Fibroblast of pulmonary artery (primary cell): ENCODE results near the gene AKAP6.
A peak's percentile ranks its signal among the peaks of the same experiment; 100 is the strongest.

Source experiments
- DNase-seq: peaks from one replicate; pipeline ENCODE4 v3.0.0-alpha.2; 2010; ENCODE audit warnings: low read depth
- H3K4me3 ChIP-seq: replicated peaks from 2 replicates; pipeline ENCODE4 v1.5.1; 2011; ENCODE audit warnings: low read depth, mild to moderate bottlenecking, control low read depth, low read length, moderate library complexity
- CTCF ChIP-seq: IDR thresholded peaks from 2 replicates; pipeline ENCODE4 v1.5.1; 2011; ENCODE audit warnings: mild to moderate bottlenecking, control low read depth, low read length, inconsistent platforms; ENCODE audit errors: missing control alignments

AKAP6 gene

GRCh38 chr14:32808644-32809043 lies 479.5 kb downstream of the AKAP6 start:
- no peak for TF ChIP-seq CTCF
- no peak overlapping the region for H3K4me3 ChIP-seq
- peak; percentile 59 for DNase-seq

- no peak for TF ChIP-seq CTCF
- no peak overlapping the region for H3K4me3 ChIP-seq
These were observed 480.2 kb downstream of the AKAP6 start for GRCh38 chr14:32809255-32809654.

GRCh38 chr14:32813401-32813800 lies 484.3 kb downstream of the AKAP6 start:
- H3K4me3 ChIP-seq = no peak overlapping the region
- DNase-seq = no peak
- TF ChIP-seq CTCF = no peak

More at GRCh38 chr14:32809255-32809654, 480.2 kb downstream of the AKAP6 start:
- DNase-seq = no peak

- no peak overlapping the region for H3K4me3 ChIP-seq
- DNase-seq = no peak
- no peak for TF ChIP-seq CTCF
These were observed 485.6 kb downstream of the AKAP6 start for GRCh38 chr14:32814721-32815120.

- TF ChIP-seq CTCF = no peak
- no peak for DNase-seq
These were observed 487.5 kb downstream of the AKAP6 start for GRCh38 chr14:32816588-32816987.

GRCh38 chr14:32817780-32818179 lies 488.7 kb downstream of the AKAP6 start:
- no peak overlapping the region for H3K4me3 ChIP-seq
- DNase-seq = no peak
- TF ChIP-seq CTCF = no peak

More at GRCh38 chr14:32816588-32816987, 487.5 kb downstream of the AKAP6 start:
- H3K4me3 ChIP-seq = no peak overlapping the region

GRCh38 chr14:32818581-32818980 lies 489.5 kb downstream of the AKAP6 start:
- H3K4me3 ChIP-seq = no peak overlapping the region
- no peak for TF ChIP-seq CTCF
- no peak for DNase-seq
